Hepatocyte (in vitro differentiated cells): ENCODE results near the gene MSI2.

Experiments used
- EZH2 ChIP-seq: fragments of 200-600 bp; sonication (generic); IDR thresholded peaks from 2 replicates; pipeline ENCODE4 v1.6.1; 2016; ENCODE audit warnings: antibody characterized with exemption, mild to moderate bottlenecking, borderline replicate concordance
- EZH2phosphoT487 ChIP-seq: fragments of 200-600 bp; sonication (generic); IDR thresholded peaks from one replicate; pipeline ENCODE4 v1.6.1; 2018; ENCODE audit warnings: antibody characterized with exemption, mild to moderate bottlenecking, low read depth, moderate library complexity; ENCODE audit not compliant: unreplicated experiment, severe bottlenecking
- TF ChIP-seq, protein P1 (sequence below): fragments of 200-600 bp; sonication (generic); IDR thresholded peaks from 2 replicates; pipeline ENCODE4 v1.5.1; 2016; ENCODE audit warnings: antibody characterized with exemption, mild to moderate bottlenecking; ENCODE audit not compliant: poor library complexity

DNA sequence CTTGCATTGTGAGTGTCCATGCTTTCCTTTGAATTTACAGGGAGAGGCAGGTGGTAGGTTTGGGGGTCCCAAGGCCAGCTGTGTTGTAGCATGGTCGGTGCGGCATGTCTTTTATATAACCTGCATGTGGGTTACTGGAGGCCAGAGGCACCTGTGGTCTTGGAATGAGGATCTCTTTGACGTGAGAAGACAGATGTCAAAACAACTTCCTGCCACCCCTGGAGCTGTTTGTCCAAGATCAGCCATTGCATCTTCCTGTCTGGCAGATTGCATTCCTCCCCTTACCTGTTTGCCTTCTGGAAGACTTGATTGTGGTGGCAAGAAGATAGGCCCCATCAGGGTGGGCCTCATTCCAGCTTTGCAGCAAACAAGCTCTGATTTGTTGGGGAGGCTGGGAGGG is 175.1 kb downstream of the MSI2 start:
- TF ChIP-seq, protein P1, sequence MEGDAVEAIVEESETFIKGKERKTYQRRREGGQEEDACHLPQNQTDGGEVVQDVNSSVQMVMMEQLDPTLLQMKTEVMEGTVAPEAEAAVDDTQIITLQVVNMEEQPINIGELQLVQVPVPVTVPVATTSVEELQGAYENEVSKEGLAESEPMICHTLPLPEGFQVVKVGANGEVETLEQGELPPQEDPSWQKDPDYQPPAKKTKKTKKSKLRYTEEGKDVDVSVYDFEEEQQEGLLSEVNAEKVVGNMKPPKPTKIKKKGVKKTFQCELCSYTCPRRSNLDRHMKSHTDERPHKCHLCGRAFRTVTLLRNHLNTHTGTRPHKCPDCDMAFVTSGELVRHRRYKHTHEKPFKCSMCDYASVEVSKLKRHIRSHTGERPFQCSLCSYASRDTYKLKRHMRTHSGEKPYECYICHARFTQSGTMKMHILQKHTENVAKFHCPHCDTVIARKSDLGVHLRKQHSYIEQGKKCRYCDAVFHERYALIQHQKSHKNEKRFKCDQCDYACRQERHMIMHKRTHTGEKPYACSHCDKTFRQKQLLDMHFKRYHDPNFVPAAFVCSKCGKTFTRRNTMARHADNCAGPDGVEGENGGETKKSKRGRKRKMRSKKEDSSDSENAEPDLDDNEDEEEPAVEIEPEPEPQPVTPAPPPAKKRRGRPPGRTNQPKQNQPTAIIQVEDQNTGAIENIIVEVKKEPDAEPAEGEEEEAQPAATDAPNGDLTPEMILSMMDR, result no peak
- TF ChIP-seq EZH2 (no peak), EZH2phosphoT487 (no peak)
